Peyer's patch (tissue), 4 donors: Measurements from ENCODE around the gene MSH5. TPM values are rescaled to one million over a fixed set of nuclear protein-coding genes. Genes with fewer than 3 reads are reported as not detected.
A peak's percentile ranks its signal among the peaks of the same experiment; 100 is the strongest.
"Not testable (repeated sequence)": the region's sequence is repeated elsewhere in the genome, so short reads cannot be mapped to it uniquely, and the experiment has no call there.

Experiments used
- DNase-seq, 3 donors: peaks; one replicate each; pipeline ENCODE4 v3.0.0-alpha.2; 2017 to 2019
- H3K27ac ChIP-seq, 4 donors: fragments of 200-600 bp; sonication (generic); one replicate each; pipeline ENCODE4 v1.5.1; 2016 to 2019
- H3K27me3 ChIP-seq, 2 donors: fragments of 200-600 bp; sonication (generic); one replicate each; pipeline ENCODE4 v1.5.1; 2019
- H3K36me3 ChIP-seq, 3 donors: fragments of 200-600 bp; sonication (generic); one replicate each; pipeline ENCODE4 v1.5.1; 2016 to 2019
- H3K4me1 ChIP-seq, 4 donors: fragments of 200-600 bp; sonication (generic); one replicate each; pipeline ENCODE4 v1.5.1; 2016 to 2019
- H3K4me3 ChIP-seq, 4 donors: fragments of 200-600 bp; sonication (generic); 1 replicate in 3 of 4; 2 replicates in 1 of 4; pipeline ENCODE4 v1.5.1; 2016 to 2019; ENCODE audit warnings: mild to moderate bottlenecking in 1 of 4
- H3K9me3 ChIP-seq, 4 donors: fragments of 200-600 bp; sonication (generic); one replicate each; pipeline ENCODE4 v1.5.1; 2016 to 2019; ENCODE audit warnings: mild to moderate bottlenecking in 1 of 4
- POLR2A ChIP-seq, 2 donors: fragments of 450-650 bp; IDR thresholded peaks; one replicate each; pipeline ENCODE4 v1.5.1; 2017; ENCODE audit warnings: antibody characterized with exemption in 2 of 2, mild to moderate bottlenecking in 2 of 2, moderate library complexity in 2 of 2
- total RNA-seq, 4 donors: library from RNA; depleted of rRNA; stranded (reverse); fragments of >200 nt; gene quantifications; one replicate each; pipeline ENCODE4 v1.1.0, GENCODE V29; 2016
- TF ChIP-seq, protein P1 (sequence below), 6 experiments: fragments of 450-650 bp in 4 of 6; fragments of 200-600 bp in 2 of 6; sonication (generic) in 1 of 6; IDR thresholded peaks; one replicate each; pipeline ENCODE4 v1.5.1; 2017 to 2019; ENCODE audit warnings: antibody characterized with exemption in 6 of 6, mild to moderate bottlenecking in 3 of 6, moderate library complexity in 1 of 6

MSH5 gene
- total RNA-seq, 4 donors from 2014 or later: 21.4 to 72.6 (median 46.1) TPM

DNA sequence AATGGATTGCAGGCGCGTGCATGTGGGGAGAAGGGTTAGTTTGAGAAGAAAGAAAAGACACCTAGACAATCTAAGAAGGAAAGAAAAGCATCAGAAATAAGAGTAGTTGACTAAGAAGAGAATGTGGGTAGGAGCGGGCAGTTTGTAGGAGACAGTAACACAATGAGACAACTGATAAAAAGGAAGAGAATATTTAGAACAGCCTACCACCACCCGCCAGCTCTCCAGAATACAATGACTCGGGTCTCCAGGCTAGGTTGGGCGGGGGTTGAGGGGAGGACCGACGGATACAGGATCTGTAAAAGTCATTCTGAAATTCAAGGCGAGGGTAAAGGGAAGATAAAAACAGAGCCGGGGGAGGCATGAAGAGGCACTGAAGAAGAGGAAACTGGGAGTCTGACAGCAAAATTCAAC is 37.4 kb upstream of the MSH5 start:
- peaks cover 0 to 21% (median 0%) of the 10 kb centered on the region in 3 donors for H3K36me3 ChIP-seq
- no peak for DNase-seq
- H3K27ac ChIP-seq: peak overlapping the region; percentile 95 to 99 (median 97)
- H3K27me3 ChIP-seq: no peaks in the 10 kb centered on the region
- TF ChIP-seq, protein P1, sequence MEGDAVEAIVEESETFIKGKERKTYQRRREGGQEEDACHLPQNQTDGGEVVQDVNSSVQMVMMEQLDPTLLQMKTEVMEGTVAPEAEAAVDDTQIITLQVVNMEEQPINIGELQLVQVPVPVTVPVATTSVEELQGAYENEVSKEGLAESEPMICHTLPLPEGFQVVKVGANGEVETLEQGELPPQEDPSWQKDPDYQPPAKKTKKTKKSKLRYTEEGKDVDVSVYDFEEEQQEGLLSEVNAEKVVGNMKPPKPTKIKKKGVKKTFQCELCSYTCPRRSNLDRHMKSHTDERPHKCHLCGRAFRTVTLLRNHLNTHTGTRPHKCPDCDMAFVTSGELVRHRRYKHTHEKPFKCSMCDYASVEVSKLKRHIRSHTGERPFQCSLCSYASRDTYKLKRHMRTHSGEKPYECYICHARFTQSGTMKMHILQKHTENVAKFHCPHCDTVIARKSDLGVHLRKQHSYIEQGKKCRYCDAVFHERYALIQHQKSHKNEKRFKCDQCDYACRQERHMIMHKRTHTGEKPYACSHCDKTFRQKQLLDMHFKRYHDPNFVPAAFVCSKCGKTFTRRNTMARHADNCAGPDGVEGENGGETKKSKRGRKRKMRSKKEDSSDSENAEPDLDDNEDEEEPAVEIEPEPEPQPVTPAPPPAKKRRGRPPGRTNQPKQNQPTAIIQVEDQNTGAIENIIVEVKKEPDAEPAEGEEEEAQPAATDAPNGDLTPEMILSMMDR (IDR thresholded peaks at IDR 0.05): no peak
- TF ChIP-seq POLR2A (IDR thresholded peaks at IDR 0.05): no peak
- peaks cover 0 to 26% (median 9%) of the 10 kb centered on the region in 4 donors for H3K4me1 ChIP-seq
- H3K9me3 ChIP-seq: no peaks in the 10 kb centered on the region
- peak overlapping the region; percentile 77 to 85 (median 82) for H3K4me3 ChIP-seq

GRCh38 chr6:31702819-31703716 is 36.7 kb upstream of the MSH5 start, which contains the start of gene ABHD16A:
ABHD16A (minus strand) TSS chr6:31703324; CDS start chr6:31703281, 43 bp downstream.
- Histone ChIP-seq H3K9me3 (no peaks in the 10 kb centered on the region), H3K27ac (peak within 1 kb of the TSS; percentile 95 to 99 (median 97)), H3K36me3 (peaks cover 0 to 16% (median 0%) of the 10 kb centered on the region in 3 donors), H3K4me3 (peak within 1 kb of the TSS; percentile 77 to 85 (median 82)), H3K27me3 (no peaks in the 10 kb centered on the region), H3K4me1 (peaks cover 0 to 26% (median 9%) of the 10 kb centered on the region in 4 donors)
- TF ChIP-seq, protein P1 (IDR thresholded peaks at IDR 0.05): peak in 5 of 6 experiments; percentile 18 to 35 (median 28)
- TF ChIP-seq POLR2A (IDR thresholded peaks at IDR 0.05): peak; percentile 94 to 97
- peak; percentile 99 to 100 (median 100) for DNase-seq

DNA sequence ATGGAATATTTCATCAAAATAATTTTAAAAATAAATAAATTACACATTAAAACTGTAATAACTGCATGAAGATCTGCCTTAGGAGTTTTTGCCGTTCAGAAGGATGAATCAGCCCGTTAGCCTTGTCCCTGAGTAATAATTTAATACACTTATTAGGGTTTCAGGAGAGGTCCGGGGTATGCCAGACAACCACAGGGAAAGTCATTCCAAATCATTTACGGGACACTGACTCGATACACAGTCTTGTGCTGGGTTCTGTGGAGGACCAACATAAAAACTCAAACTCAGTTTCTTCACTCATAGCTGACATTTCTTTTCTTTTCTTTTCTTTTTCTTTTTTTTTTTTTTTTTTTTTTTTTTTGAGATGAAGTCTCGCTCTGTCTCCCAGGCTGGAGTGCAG is 33.9 kb upstream of the MSH5 start:
- Histone ChIP-seq H3K9me3 (no peaks in the 10 kb centered on the region), H3K27ac (no peak overlapping the region), H3K36me3 (no peaks in the 10 kb centered on the region), H3K4me3 (no peak overlapping the region), H3K27me3 (no peaks in the 10 kb centered on the region), H3K4me1 (peaks cover 0 to 21% (median 9%) of the 10 kb centered on the region in 4 donors)
- no peak for DNase-seq
- TF ChIP-seq, protein P1 (IDR thresholded peaks at IDR 0.05): no peak
- TF ChIP-seq POLR2A (IDR thresholded peaks at IDR 0.05): no peak

DNA sequence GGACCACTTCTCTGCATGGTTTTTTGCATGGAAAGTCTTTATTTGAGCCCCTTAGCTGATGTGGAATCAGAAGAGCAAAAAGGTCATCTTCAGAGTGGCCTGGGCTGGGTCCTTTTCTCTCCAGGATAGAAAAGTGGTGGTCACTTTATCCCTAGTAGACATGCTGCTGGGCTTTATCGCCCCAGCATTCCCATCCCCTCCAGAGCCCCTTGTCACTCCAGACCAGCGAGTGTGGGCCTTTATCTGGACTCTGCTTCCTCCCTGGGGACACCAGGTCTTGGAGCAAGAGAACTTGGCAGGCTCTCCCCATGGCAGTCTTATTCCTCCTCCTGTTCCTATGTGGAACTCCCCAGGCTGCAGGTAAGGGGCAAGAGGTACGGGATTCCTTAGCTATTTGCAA is 33.2 kb upstream of the MSH5 start, which contains the start of gene LY6G6F:
Gene LY6G6F (plus strand): TSS at position 268 of the 400 bp plus-strand sequence. CDS start 41 bp downstream, at position 309.
- TF ChIP-seq POLR2A (IDR thresholded peaks at IDR 0.05): no peak
- no peaks in the 10 kb centered on the region for H3K9me3 ChIP-seq
- H3K27me3 ChIP-seq: no peaks in the 10 kb centered on the region
- peaks cover 0 to 19% (median 7%) of the 10 kb centered on the region in 4 donors for H3K4me1 ChIP-seq
- no peak within 1 kb of the TSS for H3K4me3 ChIP-seq
- no peak for DNase-seq
- H3K36me3 ChIP-seq: no peaks in the 10 kb centered on the region
- H3K27ac ChIP-seq: no peak within 1 kb of the TSS

DNA sequence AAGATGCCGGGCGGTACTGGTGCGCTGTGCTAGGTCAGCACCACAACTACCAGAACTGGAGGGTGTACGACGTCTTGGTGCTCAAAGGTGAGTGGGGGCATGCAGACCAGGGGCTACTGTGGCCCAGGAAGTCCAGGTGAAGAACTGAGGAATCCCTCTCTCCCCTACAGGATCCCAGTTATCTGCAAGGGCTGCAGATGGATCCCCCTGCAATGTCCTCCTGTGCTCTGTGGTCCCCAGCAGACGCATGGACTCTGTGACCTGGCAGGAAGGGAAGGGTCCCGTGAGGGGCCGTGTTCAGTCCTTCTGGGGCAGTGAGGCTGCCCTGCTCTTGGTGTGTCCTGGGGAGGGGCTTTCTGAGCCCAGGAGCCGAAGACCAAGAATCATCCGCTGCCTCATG is 32.1 kb upstream of the MSH5 start:
- DNase-seq: no peak
- H3K27ac ChIP-seq: no peak overlapping the region
- peaks cover 0 to 14% (median 0%) of the 10 kb centered on the region in 4 donors for H3K4me1 ChIP-seq
- H3K27me3 ChIP-seq: no peaks in the 10 kb centered on the region
- H3K9me3 ChIP-seq: no peaks in the 10 kb centered on the region
- TF ChIP-seq, protein P1 (IDR thresholded peaks at IDR 0.05): no peak
- no peak for TF ChIP-seq POLR2A (IDR thresholded peaks at IDR 0.05)
- no peak overlapping the region for H3K4me3 ChIP-seq
- no peaks in the 10 kb centered on the region for H3K36me3 ChIP-seq

- TF ChIP-seq POLR2A (IDR thresholded peaks at IDR 0.05): no peak
- TF ChIP-seq, protein P1 (IDR thresholded peaks at IDR 0.05): no peak
- Histone ChIP-seq H3K4me3 (no peak overlapping the region), H3K36me3 (no peaks in the 10 kb centered on the region), H3K4me1 (peaks cover 0 to 14% (median 0%) of the 10 kb centered on the region in 4 donors), H3K9me3 (no peaks in the 10 kb centered on the region), H3K27me3 (no peaks in the 10 kb centered on the region), H3K27ac (no peak overlapping the region)
- no peak for DNase-seq
Observed at GRCh38 chr6:31708224-31708623, 31.6 kb upstream of the MSH5 start.

DNA sequence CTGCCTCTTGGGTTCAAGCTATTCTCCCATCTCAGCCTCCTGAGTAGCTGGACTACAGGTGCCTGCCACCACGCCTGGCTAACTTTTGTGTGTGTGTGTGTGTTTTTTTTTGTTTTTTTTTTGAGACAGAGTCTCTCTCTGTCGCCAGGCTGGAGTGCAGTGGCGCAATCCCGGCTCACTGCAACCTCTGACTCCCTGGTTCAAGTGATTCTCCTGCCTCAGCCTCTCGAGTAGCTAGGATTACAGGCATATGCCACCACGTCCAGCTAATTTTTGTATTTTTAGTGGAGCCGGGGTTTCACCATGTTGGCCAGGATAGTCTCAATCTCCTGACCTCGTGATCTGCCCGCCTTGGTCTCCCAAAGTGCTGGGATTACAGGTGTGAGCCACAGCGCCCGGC is 30.6 kb upstream of the MSH5 start:
- not testable (repeated sequence) for H3K4me3 ChIP-seq, H3K9me3 ChIP-seq, H3K36me3 ChIP-seq, DNase-seq, H3K27me3 ChIP-seq, H3K27ac ChIP-seq
- peaks cover 0 to 15% (median 1%) of the 10 kb centered on the region in 4 donors for H3K4me1 ChIP-seq
